GM12878 (cell line): ENCODE results near the gene RMP24. TPM values are rescaled to one million over a fixed set of nuclear protein-coding genes. Genes with fewer than 3 reads are reported as not detected.

ENCODE experiments used
- ATAC-seq: fragments of 200-7000 bp; cut with Tn5 transposase; 3 replicates; pipeline ENCODE4 v1.9.1; 2020; ENCODE audit warnings: mild to moderate bottlenecking, moderate library complexity
- BruUV-seq: library from RNA; stranded (reverse); fragments of 400-500 nt; replicated peaks from 2 replicates; lab custom pipeline; 2021; lab: Mats Ljungman, UMichigan
- CTCF ChIA-PET: fragments of 300-600 bp; sonication (Branson Sonifier 250); formaldehyde crosslinking; extraction: SDS; loops from one replicate; lab custom pipeline; 2021; ENCODE audit warnings: inconsistent platforms; lab: Yijun Ruan, JAX
- POLR2A ChIA-PET: fragments of 350-600 bp; formaldehyde crosslinking; extraction: SDS; loops from one replicate; lab custom pipeline; 2021; ENCODE audit warnings: inconsistent platforms; lab: Charles Lee
- RAD21 ChIA-PET: fragments of 300-600 bp; sonication (Branson Sonifier 250); formaldehyde crosslinking; loops from one replicate; lab custom pipeline; 2023; ENCODE audit warnings: antibody characterized with exemption; ENCODE audit not compliant: unreplicated experiment; lab: Charles Lee
- SMC1A ChIA-PET: fragments of 300-600 bp; sonication (Branson Sonifier 250); formaldehyde crosslinking; loops from one replicate; lab custom pipeline; 2023; ENCODE audit not compliant: unreplicated experiment, uncharacterized antibody; lab: Charles Lee
- DNase-seq: peaks from one replicate; pipeline ENCODE4 v3.0.0-alpha.2; 2011; ENCODE audit warnings: low read depth, low spot score
- FAIRE-seq: peaks from 3 replicates; lab custom pipeline; 2011; peaks lifted over from hg19 to GRCh38; lab: Jason Lieb, UNC
- H2AFZ ChIP-seq: 2 replicates; pipeline ENCODE4 v1.6.0; 2011; ENCODE audit warnings: low read depth, low read length, control low read depth; ENCODE audit not compliant: control insufficient read depth
- H3K27ac ChIP-seq: 2 replicates; pipeline ENCODE4 v1.5.1; 2011; ENCODE audit warnings: control low read depth; ENCODE audit not compliant: control insufficient read depth, insufficient read depth
- H3K27me3 ChIP-seq, 2 experiments: replicated peaks in 1 of 2; 2 replicates each; pipeline versions ENCODE4 v1.6.0 to v1.6.1; 2011; ENCODE audit warnings: low read length in 1 of 2; ENCODE audit not compliant: control insufficient read depth in 2 of 2, insufficient read depth in 2 of 2
- H3K36me3 ChIP-seq, 2 experiments: 2 replicates each; pipeline ENCODE4 v1.5.1; 2011; ENCODE audit warnings: low read length in 1 of 2; ENCODE audit not compliant: control insufficient read depth in 2 of 2, insufficient read depth in 2 of 2
- H3K4me1 ChIP-seq: 2 replicates; pipeline ENCODE4 v1.6.1; 2011; ENCODE audit warnings: mild to moderate bottlenecking, low read length, moderate library complexity, mixed read lengths; ENCODE audit not compliant: control insufficient read depth, insufficient read depth
- H3K4me2 ChIP-seq: 2 replicates; pipeline ENCODE4 v1.6.0; 2011; ENCODE audit warnings: control low read depth; ENCODE audit not compliant: control insufficient read depth, insufficient read depth
- H3K4me3 ChIP-seq: fragments of 200-600 bp; sonication (generic); 2 replicates; pipeline ENCODE4 v1.5.1; 2016
- H3K79me2 ChIP-seq: 2 replicates; pipeline ENCODE4 v1.6.0; 2011; ENCODE audit warnings: low read length; ENCODE audit not compliant: control insufficient read depth, insufficient read depth
- H3K9ac ChIP-seq: 2 replicates; pipeline ENCODE4 v1.8.0; 2011; ENCODE audit warnings: low read length, control low read depth, mixed read lengths; ENCODE audit not compliant: control insufficient read depth, insufficient read depth
- H3K9me3 ChIP-seq: replicated peaks from 3 replicates; pipeline ENCODE4 v1.5.1; 2011; ENCODE audit warnings: mild to moderate bottlenecking, low read length; ENCODE audit not compliant: control insufficient read depth, insufficient read depth
- H4K20me1 ChIP-seq: 2 replicates; pipeline ENCODE4 v1.6.0; 2011; ENCODE audit not compliant: control insufficient read depth, insufficient read depth
- RAD21 ChIP-seq: IDR thresholded peaks from 2 replicates; pipeline ENCODE4 v1.6.1; 2011; ENCODE audit warnings: mild to moderate bottlenecking, low read depth, low read length, moderate library complexity; ENCODE audit not compliant: insufficient read depth
- WGBS: methylation state at CpG from one replicate; pipeline ENCODE4 v1.1.6; 2016; ENCODE audit warnings: low lambda C conversion rate; ENCODE audit not compliant: insufficient replicate concordance, insufficient coverage; ENCODE audit errors: missing lambda C conversion rate; 5-methylcytosine and 5-hydroxymethylcytosine counted together
- in situ Hi-C: fragments of 300-500 bp; cut with MboI; formaldehyde crosslinking; loops from 9 replicates; pipeline ENCODE4 v1.14.3; 2018; ENCODE audit warnings: mixed read lengths
- intact Hi-C: fragments of 100-400 bp; cut with micrococcal nuclease; formaldehyde crosslinking; loops from one replicate; pipeline ENCODE4 v1.14.2; 2022; ENCODE audit not compliant: unreplicated experiment
- microRNA-seq: library from miRNA; unstranded; fragments of <30 nt; microRNA quantifications from one replicate; pipeline ENCODE4, GENCODE V29; 2018
- polyA plus RNA-seq, 11 experiments: library from polyadenylated mRNA; depleted of rRNA in 4 of 11; unstranded in 6 of 11; stranded (reverse) in 5 of 11; fragments of >200 nt; fragmentation: Nextera tagmentation in 4 of 11; fragmentation: Illumina TruSeq in 1 of 11; extraction: Ambion mirVana in 4 of 11; extraction: Trizol in 1 of 11; gene quantifications; 1 replicate in 1 of 11; 2 replicates in 10 of 11; pipeline versions ENCODE4 v1.2.1 to v1.2.3, GENCODE V29; 2011 to 2016; ENCODE audit warnings: inconsistent platforms in 2 of 11, missing spikeins in 2 of 11, low read depth in 1 of 11
- small RNA-seq: library from RNA; depleted of rRNA; stranded (forward); fragments of <200 nt; gene quantifications from one replicate; pipeline ENCODE3, GENCODE V24; 2014
- total RNA-seq, 4 experiments: library from RNA; depleted of rRNA in 3 of 4; stranded (reverse); fragments of >200 nt in 3 of 4; fragmentation: Illumina TruSeq in 1 of 4; extraction: Trizol in 1 of 4; gene quantifications; 2 replicates each; pipeline versions ENCODE4 v1.2.1 to v1.2.3, GENCODE V29; 2013 to 2021

RMP24 gene

GRCh38 chr18:36028859-36029258, 56.4 kb downstream of the RMP24 start:
- ATAC-seq (no peak), DNase-seq (no peak), FAIRE-seq (no peak)
- RAD21 ChIA-PET, result interaction anchor here (0.7 to 2.6 kb wide), 2 partner anchors 11 to 1246 kb away, joined by 3 to 8 read pairs; no protein-coding TSS in a partner anchor
- no peak overlapping the region for H3K4me2 ChIP-seq
- SMC1A ChIA-PET, result interaction anchor here (0.6 to 1.8 kb wide), 2 partner anchors 23 to 67 kb away, joined by 3 to 4 read pairs; no protein-coding TSS in a partner anchor
- no peak for TF ChIP-seq RAD21
- no peak overlapping the region for H3K4me3 ChIP-seq
- H3K4me1 ChIP-seq, result no peaks in the 10 kb centered on the region
- no peak overlapping the region for H3K27ac ChIP-seq
- H3K36me3 ChIP-seq, result peaks cover 3 to 22% of the 10 kb centered on the region in 2 experiments; a peak in 3 of 4 replicates
- no peaks in the 10 kb centered on the region for H3K9me3 ChIP-seq
- intact Hi-C loops, result no loop called here
- H4K20me1 ChIP-seq, result no peaks in the 10 kb centered on the region
- no peak overlapping the region for H2AFZ ChIP-seq
- in situ Hi-C loops, result no loop called here
- no peaks in the 10 kb centered on the region for H3K27me3 ChIP-seq
- H3K79me2 ChIP-seq, result peaks cover 1% of the 10 kb centered on the region
- CTCF ChIA-PET, result no interaction called here
- no peak overlapping the region for H3K9ac ChIP-seq
- no TSS peak for BruUV-seq
- 98% methylated on average over 2 of the region's 2 CpGs for WGBS
- POLR2A ChIA-PET, result interaction anchor here (0.6 to 0.7 kb wide), 2 partner anchors 211 to 260 kb away, joined by 3 to 4 read pairs; no protein-coding TSS in a partner anchor

Small RNA genes lying within 50 kb of the gene (microRNA-seq; reads per million reads assigned to microRNA genes)
- not detected for gene MIR3929

Small RNA genes lying within 50 kb of the gene (small RNA-seq; reads per million reads assigned to genes)
- not detected for gene MIR3929

Other genes starting within 250 kb of the RMP24 start
- gene RPRD1A, start 94.9 kb downstream of the RMP24 start, total RNA-seq (2014; rRNA removed), result 38.6 and 45.0 TPM in 2 replicates
- gene RPRD1A, start 94.9 kb downstream of the RMP24 start, total RNA-seq (2014; rRNA removed; fragmentation: Illumina TruSeq; extraction: Trizol), result 36.0 and 36.9 TPM in 2 replicates
- 35.3 and 36.4 TPM in 2 replicates for gene RPRD1A, start 94.9 kb downstream of the RMP24 start, total RNA-seq (2021)
- 66.2 and 110 TPM in 2 replicates for gene RPRD1A, start 94.9 kb downstream of the RMP24 start, polyA plus RNA-seq (2011; rRNA removed)
- gene RPRD1A, start 94.9 kb downstream of the RMP24 start, polyA plus RNA-seq (2014; fragmentation: Illumina TruSeq; extraction: Trizol), result 33.6 and 40.2 TPM in 2 replicates
- gene RPRD1A, start 94.9 kb downstream of the RMP24 start, polyA plus RNA-seq (2014; fragmentation: Nextera tagmentation; extraction: Ambion mirVana), result 10 to 100 TPM; 16.2 to 19.1 TPM
- 31.2 and 33.8 TPM in 2 replicates for gene RPRD1A, start 94.9 kb downstream of the RMP24 start, polyA plus RNA-seq (2014; rRNA removed)
- gene RPRD1A, start 94.9 kb downstream of the RMP24 start, polyA plus RNA-seq (2016; fragmentation: Nextera tagmentation; extraction: Ambion mirVana), result 10 to 100 TPM; 36.8 to 37.5 TPM
- gene SLC39A6, start 156.7 kb downstream of the RMP24 start, total RNA-seq (2014; rRNA removed), result 53.3 and 58.1 TPM in 2 replicates
- 54.8 and 54.9 TPM in 2 replicates for gene SLC39A6, start 156.7 kb downstream of the RMP24 start, total RNA-seq (2014; rRNA removed; fragmentation: Illumina TruSeq; extraction: Trizol)
- gene SLC39A6, start 156.7 kb downstream of the RMP24 start, total RNA-seq (2021), result 31.5 and 31.8 TPM in 2 replicates
- 65.1 and 65.9 TPM in 2 replicates for gene SLC39A6, start 156.7 kb downstream of the RMP24 start, polyA plus RNA-seq (2011; rRNA removed)
- 51.5 and 60.6 TPM in 2 replicates for gene SLC39A6, start 156.7 kb downstream of the RMP24 start, polyA plus RNA-seq (2014; fragmentation: Illumina TruSeq; extraction: Trizol)
- gene SLC39A6, start 156.7 kb downstream of the RMP24 start, polyA plus RNA-seq (2014; fragmentation: Nextera tagmentation; extraction: Ambion mirVana), result 10 to 100 TPM; 12.4 to 19.5 TPM
- gene SLC39A6, start 156.7 kb downstream of the RMP24 start, polyA plus RNA-seq (2014; rRNA removed), result 27.7 and 34.1 TPM in 2 replicates
- 10 to 100 TPM; 38.7 to 43.9 TPM for gene SLC39A6, start 156.7 kb downstream of the RMP24 start, polyA plus RNA-seq (2016; fragmentation: Nextera tagmentation; extraction: Ambion mirVana)
- 117 and 145 TPM in 2 replicates for gene ELP2, start 157.2 kb downstream of the RMP24 start, total RNA-seq (2014; rRNA removed)
- gene ELP2, start 157.2 kb downstream of the RMP24 start, total RNA-seq (2014; rRNA removed; fragmentation: Illumina TruSeq; extraction: Trizol), result 58.9 and 59.8 TPM in 2 replicates
- gene ELP2, start 157.2 kb downstream of the RMP24 start, total RNA-seq (2021), result 88.8 and 92.8 TPM in 2 replicates
- 134 and 180 TPM in 2 replicates for gene ELP2, start 157.2 kb downstream of the RMP24 start, polyA plus RNA-seq (2011; rRNA removed)
- gene ELP2, start 157.2 kb downstream of the RMP24 start, polyA plus RNA-seq (2014; fragmentation: Illumina TruSeq; extraction: Trizol), result 56.9 and 73.2 TPM in 2 replicates
- gene ELP2, start 157.2 kb downstream of the RMP24 start, polyA plus RNA-seq (2014; fragmentation: Nextera tagmentation; extraction: Ambion mirVana), result 10 to 100 TPM; 90.6 to 90.7 TPM
- gene ELP2, start 157.2 kb downstream of the RMP24 start, polyA plus RNA-seq (2014; rRNA removed), result 58.4 and 65.5 TPM in 2 replicates
- gene ELP2, start 157.2 kb downstream of the RMP24 start, polyA plus RNA-seq (2016; fragmentation: Nextera tagmentation; extraction: Ambion mirVana), result 10 to 100 TPM; 76.9 to 86.4 TPM
- 0.34 and 0.49 TPM in 2 replicates for gene MOCOS, start 214.8 kb downstream of the RMP24 start, total RNA-seq (2014; rRNA removed)
- gene MOCOS, start 214.8 kb downstream of the RMP24 start, total RNA-seq (2014; rRNA removed; fragmentation: Illumina TruSeq; extraction: Trizol), result 0.31 and 0.41 TPM in 2 replicates
- gene MOCOS, start 214.8 kb downstream of the RMP24 start, total RNA-seq (2021), result 0.35 and 0.38 TPM in 2 replicates
- gene MOCOS, start 214.8 kb downstream of the RMP24 start, polyA plus RNA-seq (2011; rRNA removed), result 0.56 and 1.1 TPM in 2 replicates
- 0.21 and 0.24 TPM in 2 replicates for gene MOCOS, start 214.8 kb downstream of the RMP24 start, polyA plus RNA-seq (2014; fragmentation: Illumina TruSeq; extraction: Trizol)
- under 1 TPM; 0.16 to 0.26 TPM for gene MOCOS, start 214.8 kb downstream of the RMP24 start, polyA plus RNA-seq (2014; fragmentation: Nextera tagmentation; extraction: Ambion mirVana)
- 0.46 and 0.58 TPM in 2 replicates for gene MOCOS, start 214.8 kb downstream of the RMP24 start, polyA plus RNA-seq (2014; rRNA removed)
- gene MOCOS, start 214.8 kb downstream of the RMP24 start, polyA plus RNA-seq (2016; fragmentation: Nextera tagmentation; extraction: Ambion mirVana), result under 1 TPM; 0.25 to 0.47 TPM